Measurements from ENCODE around the gene TOR2A. TPM values are rescaled to one million over a fixed set of nuclear protein-coding genes. Genes with fewer than 3 reads are reported as not detected.
"Not testable (repeated sequence)": the region's sequence is repeated elsewhere in the genome, so short reads cannot be mapped to it uniquely, and the experiment has no call there.

TOR2A gene
- total RNA-seq (3.7 TPM), polyA plus RNA-seq (ENCODE audit: insufficient read depth in 1 of 8, insufficient read length in 8 of 8, low replicate concordance in 1 of 8) (10 to 100 TPM in 2 of 8 donors, 1 to 10 TPM in 6; 8.7 to 10.0 (median 9.2) TPM)
- long read RNA-seq, donor 1, result 0 reads
- long read RNA-seq, donor 2, result 0 reads
- long read RNA-seq, donor 3, partial matches to known transcripts, result 0 of 2 reads
- long read RNA-seq, donor 3, other reads (novel, unspliced or antisense), result 0 of 2 reads
- long read RNA-seq, donor 4, partial matches to known transcripts, result 0 of 1 reads
- long read RNA-seq, donor 4, other reads (novel, unspliced or antisense), result 0 of 1 reads
- long read RNA-seq, donor 5, transcript TOR2A-203 (5 exons, 1,523 nt), result major isoform, 6 of 14 reads
- long read RNA-seq, donor 5, partial matches to known transcripts, result 0 of 14 reads
- long read RNA-seq, donor 5, other reads (novel, unspliced or antisense), result 0 of 14 reads
- long read RNA-seq, donor 6, transcript TOR2A-203 (5 exons, 1,523 nt), result major isoform, 5 of 5 reads
- long read RNA-seq, donor 6, partial matches to known transcripts, result 0 of 5 reads
- long read RNA-seq, donor 6, other reads (novel, unspliced or antisense), result 0 of 5 reads
- long read RNA-seq, donor 7, partial matches to known transcripts, result 0 of 4 reads
- long read RNA-seq, donor 7, other reads (novel, unspliced or antisense), result 0 of 4 reads
- long read RNA-seq, donor 8, partial matches to known transcripts, result 0 of 2 reads
- long read RNA-seq, donor 8, other reads (novel, unspliced or antisense), result 0 of 2 reads
- long read RNA-seq, donor 9, partial matches to known transcripts, result 0 of 1 reads
- long read RNA-seq, donor 9, other reads (novel, unspliced or antisense), result 0 of 1 reads
- long read RNA-seq, donor 10, partial matches to known transcripts, result 0 of 2 reads
- long read RNA-seq, donor 10, other reads (novel, unspliced or antisense), result 0 of 2 reads
- long read RNA-seq, donor 11, partial matches to known transcripts, result 0 of 1 reads
- long read RNA-seq, donor 11, other reads (novel, unspliced or antisense), result 0 of 1 reads

DNA sequence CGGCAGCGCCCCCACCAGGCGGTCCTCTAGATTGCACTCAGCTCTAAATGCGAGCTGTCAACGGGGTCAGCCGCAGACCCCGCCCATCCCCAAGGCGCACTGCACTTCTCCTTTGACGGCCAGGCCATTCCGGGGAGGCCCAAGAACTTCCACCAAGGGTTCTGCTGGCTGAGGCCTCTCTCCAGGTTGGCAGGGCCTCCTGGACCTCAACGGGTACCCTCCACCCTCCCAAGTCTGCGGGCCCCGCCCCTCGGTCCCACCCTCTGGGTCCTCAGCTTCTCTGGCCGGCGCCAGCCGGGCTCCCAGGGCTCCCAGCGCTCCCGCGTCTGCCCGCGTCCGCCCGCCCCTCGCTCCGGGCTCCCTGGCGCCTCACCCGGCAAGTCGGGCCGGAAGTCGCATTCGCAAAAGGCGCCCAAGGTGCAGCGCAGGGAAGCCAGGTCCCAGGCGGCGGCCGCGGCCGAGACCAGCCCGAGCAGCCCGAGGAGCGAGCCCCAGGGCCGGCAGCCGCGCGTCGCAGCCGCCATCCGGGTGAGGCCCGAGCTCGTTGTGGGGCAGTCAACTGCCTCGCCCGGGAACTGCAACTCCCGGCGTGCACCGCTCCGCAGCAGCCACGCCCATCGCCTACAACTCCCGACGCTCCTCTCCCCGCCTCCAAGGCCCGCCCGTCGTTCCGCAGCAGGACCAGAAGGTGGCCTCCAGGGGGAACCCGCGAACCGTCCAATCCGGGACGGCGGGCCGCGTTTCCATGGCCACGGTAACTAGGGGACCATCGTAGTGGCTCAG lies at the start of gene TOR2A:
Gene TOR2A (minus strand): TSS at position 548 of the 783 bp plus-strand sequence. CDS start 24 bp downstream, at position 524.
- WGBS (ENCODE audit: insufficient coverage), result under 1% methylated on average over 76 of the region's 76 CpGs
- Histone ChIP-seq H3K27me3 (ENCODE audit: control insufficient read depth, insufficient read depth, low read length) (no peaks in the 10 kb centered on the region), H3K4me1 (ENCODE audit: control insufficient read depth, insufficient read depth, low read length) (peaks cover 14% of the 10 kb centered on the region), H3K36me3 (ENCODE audit: control insufficient read depth, insufficient read depth, low read length) (peaks cover 41% of the 10 kb centered on the region), H3K4me3 (ENCODE audit: low read length) (peak within 1 kb of the TSS; percentile 71), H3K27ac (ENCODE audit: low read length) (peak within 1 kb of the TSS; percentile 94), H3K9me3 (replicated peaks; ENCODE audit: control insufficient read depth, low read depth, low read length) (no peaks in the 10 kb centered on the region)
- DNase-seq, result peak; percentile 99

DNA sequence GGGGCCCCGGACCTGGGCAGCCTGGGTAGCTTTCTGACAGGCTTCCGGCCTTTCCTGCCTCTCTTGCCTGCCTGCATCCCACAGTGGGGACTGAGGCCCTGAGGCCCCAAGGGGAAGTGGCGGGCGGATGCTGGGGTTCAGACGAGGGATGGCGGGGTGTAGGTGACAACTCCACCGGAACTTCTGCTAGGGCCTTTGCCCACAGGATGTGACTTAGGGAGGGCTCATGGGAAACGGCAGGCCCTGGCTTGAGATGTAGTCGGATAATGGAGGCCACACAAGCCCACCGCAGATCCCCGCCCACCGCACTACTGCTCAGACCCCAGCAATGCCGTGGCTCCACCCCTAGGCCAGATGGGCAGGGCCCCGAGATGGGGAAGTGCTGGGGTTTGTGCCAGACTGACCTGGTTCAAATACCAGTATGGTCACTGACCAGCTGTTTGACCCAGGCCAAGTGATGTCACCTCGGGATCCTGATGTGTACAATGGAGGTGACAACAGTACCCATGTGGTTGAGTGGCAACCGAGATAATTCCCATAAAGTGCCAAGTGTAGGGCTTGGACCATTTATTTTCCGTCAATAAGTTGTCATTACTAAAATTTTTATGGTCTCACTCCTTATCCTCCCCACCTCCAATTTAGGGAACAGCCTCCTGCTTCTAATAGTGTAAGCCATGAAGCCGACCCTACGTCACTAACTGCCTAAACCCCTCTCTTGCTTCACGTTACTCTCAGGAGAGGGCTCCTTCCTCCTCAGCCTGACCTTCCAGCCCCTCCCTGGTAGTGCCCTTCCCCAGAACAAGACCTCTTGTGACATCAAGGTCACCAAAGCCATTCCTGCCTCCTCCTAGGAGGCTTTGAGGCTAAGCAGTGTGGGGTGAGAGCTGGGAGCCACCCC lies 48.3 kb upstream of the TOR2A start:
- Histone ChIP-seq H3K4me1 (ENCODE audit: control insufficient read depth, insufficient read depth, low read length) (peaks cover 52% of the 10 kb centered on the region), H3K4me3 (ENCODE audit: low read length) (no peak overlapping the region), H3K9me3 (replicated peaks; ENCODE audit: control insufficient read depth, low read depth, low read length) (no peaks in the 10 kb centered on the region), H3K27me3 (ENCODE audit: control insufficient read depth, insufficient read depth, low read length) (no peaks in the 10 kb centered on the region), H3K27ac (ENCODE audit: low read length) (peak overlapping the region; percentile 77), H3K36me3 (ENCODE audit: control insufficient read depth, insufficient read depth, low read length) (peaks cover 15% of the 10 kb centered on the region)
- peak; percentile 39 for DNase-seq
- WGBS (ENCODE audit: insufficient coverage), result 65% methylated on average over 11 of the region's 20 CpGs

DNA sequence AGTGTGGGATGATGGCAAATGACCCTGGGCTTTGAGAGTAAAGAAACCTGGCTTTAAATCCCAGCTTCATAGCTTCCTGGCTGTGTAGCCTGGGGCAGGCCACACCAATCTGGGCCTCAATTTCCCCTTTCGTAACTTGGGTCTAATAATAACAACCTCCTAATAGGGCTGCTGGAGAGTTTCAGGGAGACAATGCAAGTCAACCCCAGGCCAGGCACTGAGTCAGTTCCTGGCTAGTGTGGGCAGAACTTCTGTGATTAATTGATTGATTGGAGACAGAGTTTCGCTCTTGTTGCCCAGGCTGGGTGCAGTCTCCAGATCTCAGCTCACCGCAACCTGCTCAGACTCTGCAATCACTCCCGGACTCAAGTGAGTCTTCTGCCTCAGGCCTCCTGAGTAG lies 46.7 kb upstream of the TOR2A start:
- H3K36me3 ChIP-seq (ENCODE audit: control insufficient read depth, insufficient read depth, low read length), result no peaks in the 10 kb centered on the region
- DNase-seq, result no peak
- H3K9me3 ChIP-seq (replicated peaks; ENCODE audit: control insufficient read depth, low read depth, low read length), result no peaks in the 10 kb centered on the region
- H3K27ac ChIP-seq (ENCODE audit: low read length), result no peak overlapping the region
- 100% methylated on average over 2 of the region's 4 CpGs for WGBS (ENCODE audit: insufficient coverage)
- H3K4me3 ChIP-seq (ENCODE audit: low read length), result no peak overlapping the region
- peaks cover 56% of the 10 kb centered on the region for H3K4me1 ChIP-seq (ENCODE audit: control insufficient read depth, insufficient read depth, low read length)
- H3K27me3 ChIP-seq (ENCODE audit: control insufficient read depth, insufficient read depth, low read length), result no peaks in the 10 kb centered on the region

DNA sequence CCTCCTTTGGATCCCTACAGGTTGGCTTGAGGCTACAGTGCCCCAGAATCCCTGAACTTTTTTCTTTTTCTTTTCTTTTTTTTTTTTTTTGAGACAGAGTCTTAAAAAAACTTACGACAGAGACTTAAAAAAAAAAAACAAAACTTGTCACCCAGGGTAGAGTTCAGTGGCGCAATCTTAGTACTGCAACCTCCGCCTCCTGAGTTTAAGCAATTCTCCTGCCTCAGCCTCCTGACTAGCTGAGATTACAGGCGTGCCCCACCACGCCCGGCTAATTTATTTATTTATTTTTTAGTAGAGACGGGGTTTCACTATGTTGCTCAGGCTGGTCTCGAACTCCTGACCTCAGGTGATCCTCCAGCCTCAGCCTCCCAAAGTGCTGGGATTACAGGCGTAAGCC lies 45.8 kb upstream of the TOR2A start:
- H3K27ac ChIP-seq (ENCODE audit: low read length); H3K36me3 ChIP-seq (ENCODE audit: control insufficient read depth, insufficient read depth, low read length); DNase-seq; H3K9me3 ChIP-seq (replicated peaks; ENCODE audit: control insufficient read depth, low read depth, low read length); H3K27me3 ChIP-seq (ENCODE audit: control insufficient read depth, insufficient read depth, low read length); H3K4me3 ChIP-seq (ENCODE audit: low read length): not testable (repeated sequence)
- WGBS (ENCODE audit: insufficient coverage), result 89% methylated on average over 3 of the region's 9 CpGs
- peaks cover 60% of the 10 kb centered on the region for H3K4me1 ChIP-seq (ENCODE audit: control insufficient read depth, insufficient read depth, low read length)

DNA sequence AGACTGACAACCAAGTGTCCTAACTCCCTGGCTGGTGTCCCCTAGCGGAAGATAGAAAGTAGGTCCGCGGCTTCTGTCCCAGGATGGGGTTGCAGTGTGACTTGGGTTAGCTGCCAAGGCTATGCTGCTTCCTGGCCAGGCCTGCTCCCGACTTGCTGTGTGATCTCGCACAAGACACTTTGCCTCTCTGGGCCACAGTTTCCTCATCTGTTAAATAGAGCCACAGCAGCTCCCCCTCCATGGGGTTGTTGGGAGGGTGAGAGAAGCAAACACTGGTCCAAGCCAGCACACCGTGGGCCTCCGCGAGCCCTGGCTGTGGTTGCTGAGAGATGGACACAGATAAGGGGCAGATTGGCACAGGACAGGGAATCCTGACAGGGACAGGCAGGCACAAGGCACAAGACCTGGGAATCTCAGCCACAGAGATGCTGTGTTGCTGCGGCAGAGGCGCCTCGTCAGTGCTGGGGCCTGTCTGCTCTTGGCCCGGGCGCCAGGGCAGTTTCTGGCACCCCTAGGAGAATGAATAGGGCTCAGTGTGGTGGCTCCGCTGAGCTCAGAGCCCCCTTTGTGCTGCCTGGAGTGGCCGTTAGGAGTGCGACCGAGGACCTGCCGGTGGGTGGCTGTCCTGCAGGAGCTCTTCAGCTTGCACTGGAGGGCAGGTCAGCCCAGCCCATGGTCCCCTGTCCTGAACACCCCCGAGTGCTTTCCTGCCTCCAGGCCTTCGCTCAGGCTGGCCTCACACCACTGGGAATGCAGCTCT lies 45.2 kb upstream of the TOR2A start:
- 78% methylated on average over 15 of the region's 20 CpGs for WGBS (ENCODE audit: insufficient coverage)
- no peak overlapping the region for H3K27ac ChIP-seq (ENCODE audit: low read length)

DNA sequence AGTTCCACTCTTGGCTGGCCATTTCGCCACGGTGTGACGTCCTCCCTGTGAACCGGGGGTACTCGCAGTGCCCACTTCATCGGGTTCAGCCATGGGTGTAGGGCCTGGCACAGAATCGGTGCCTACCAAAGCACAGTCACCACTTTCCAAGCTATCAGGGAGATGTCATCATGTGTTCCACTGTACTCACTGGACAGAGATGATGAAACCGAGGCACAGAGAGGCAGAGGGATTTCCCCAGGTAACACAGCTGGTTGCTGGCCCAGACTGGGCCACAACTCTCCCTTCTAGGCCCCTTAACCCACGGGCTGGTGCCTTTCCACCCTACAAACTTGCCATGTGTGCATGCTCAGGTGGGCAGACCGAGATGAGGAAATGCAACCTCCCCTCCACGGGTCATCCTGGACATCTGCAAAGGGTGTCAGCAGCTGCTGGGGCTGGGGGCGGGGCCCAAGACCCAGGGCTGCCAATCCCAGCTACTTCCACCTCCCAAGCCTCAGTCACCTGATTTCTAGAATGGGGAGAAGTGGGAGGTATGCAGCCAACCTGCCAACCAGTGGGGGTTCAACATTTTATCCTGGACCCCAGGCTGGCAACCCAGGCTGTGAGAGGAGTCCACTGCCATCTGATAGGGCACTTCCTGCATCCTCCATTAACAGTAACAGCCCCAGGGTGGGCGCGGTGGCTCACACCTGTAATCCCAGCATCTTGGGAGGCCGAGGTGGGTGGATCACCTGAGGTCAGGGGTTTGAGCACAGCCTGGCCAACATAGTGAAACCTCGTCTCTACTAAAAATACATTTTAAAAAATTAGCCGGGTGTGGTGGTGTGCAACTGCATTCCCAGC lies 44.3 kb upstream of the TOR2A start:
- H3K27ac ChIP-seq (ENCODE audit: low read length), result peak overlapping the region; percentile 87

More for the DNA sequence above, 45.2 kb upstream of the TOR2A start:
- H3K4me1 ChIP-seq (ENCODE audit: control insufficient read depth, insufficient read depth, low read length), result peaks cover 60% of the 10 kb centered on the region
- no peaks in the 10 kb centered on the region for H3K27me3 ChIP-seq (ENCODE audit: control insufficient read depth, insufficient read depth, low read length)
- no peaks in the 10 kb centered on the region for H3K9me3 ChIP-seq (replicated peaks; ENCODE audit: control insufficient read depth, low read depth, low read length)
- no peak for DNase-seq
- no peaks in the 10 kb centered on the region for H3K36me3 ChIP-seq (ENCODE audit: control insufficient read depth, insufficient read depth, low read length)
- no peak overlapping the region for H3K4me3 ChIP-seq (ENCODE audit: low read length)

DNA sequence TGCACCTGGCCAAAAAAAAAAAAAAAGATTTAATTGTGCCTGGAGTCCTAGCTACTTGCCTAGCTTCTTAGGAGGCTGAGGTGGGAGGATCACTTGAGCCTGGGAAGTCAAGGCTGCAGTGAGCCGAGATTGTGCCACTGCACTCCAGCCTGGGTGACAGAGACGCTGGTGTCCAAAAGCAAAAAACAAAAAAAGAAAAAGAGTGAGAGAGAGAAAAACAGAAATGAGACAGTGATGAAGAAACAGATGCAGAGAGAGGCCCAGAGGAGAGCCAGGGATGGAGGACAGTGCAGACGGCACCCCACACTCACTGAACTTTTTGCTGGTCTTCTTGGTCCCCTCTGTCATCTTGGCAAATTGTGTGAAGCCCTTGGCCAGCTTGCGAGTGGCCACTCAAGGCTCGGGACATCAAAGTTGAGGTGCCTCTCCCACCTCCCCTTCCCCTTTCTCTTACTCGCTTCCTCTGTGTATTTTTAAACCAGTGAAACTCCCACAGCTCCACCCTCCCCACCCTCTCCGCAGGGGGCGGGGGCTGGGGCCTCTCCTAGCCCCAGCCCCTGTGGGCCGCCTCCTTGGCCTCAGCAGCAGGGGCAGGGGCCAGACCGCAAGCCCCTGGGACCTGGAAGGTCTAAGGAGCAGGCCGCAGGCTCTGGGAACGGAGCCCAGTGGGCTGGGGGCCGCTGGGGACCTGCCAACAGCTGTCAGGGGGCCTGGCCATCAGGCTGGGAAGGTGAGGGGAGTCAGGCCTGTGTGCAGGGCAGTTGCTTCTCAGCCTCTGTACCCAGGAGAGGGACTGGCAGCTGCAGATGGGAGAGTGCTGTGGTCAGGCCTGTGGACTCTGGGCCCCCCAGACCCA lies 43.4 kb upstream of the TOR2A start, which contains the start of gene SH2D3C:
Gene SH2D3C (minus strand): TSS at position 387 of the 856 bp plus-strand sequence. CDS start 39 bp downstream, at position 348.
- WGBS (ENCODE audit: insufficient coverage), result 17% methylated on average over 11 of the region's 13 CpGs
- H3K4me1 ChIP-seq (ENCODE audit: control insufficient read depth, insufficient read depth, low read length), result peaks cover 49% of the 10 kb centered on the region
- no peaks in the 10 kb centered on the region for H3K9me3 ChIP-seq (replicated peaks; ENCODE audit: control insufficient read depth, low read depth, low read length)
- H3K4me3 ChIP-seq (ENCODE audit: low read length), result peak within 1 kb of the TSS; percentile 38
- H3K27me3 ChIP-seq (ENCODE audit: control insufficient read depth, insufficient read depth, low read length), result no peaks in the 10 kb centered on the region
- peak; percentile 70 for DNase-seq
- H3K27ac ChIP-seq (ENCODE audit: low read length), result peak within 1 kb of the TSS; percentile 87
- peaks cover 5% of the 10 kb centered on the region for H3K36me3 ChIP-seq (ENCODE audit: control insufficient read depth, insufficient read depth, low read length)

More for the DNA sequence above, 44.3 kb upstream of the TOR2A start:
- H3K4me1 ChIP-seq (ENCODE audit: control insufficient read depth, insufficient read depth, low read length), result peaks cover 55% of the 10 kb centered on the region
- WGBS (ENCODE audit: insufficient coverage), result 56% methylated on average over 8 of the region's 17 CpGs
- H3K9me3 ChIP-seq (replicated peaks; ENCODE audit: control insufficient read depth, low read depth, low read length), result no peaks in the 10 kb centered on the region
- H3K4me3 ChIP-seq (ENCODE audit: low read length), result no peak overlapping the region
- DNase-seq, result peak; percentile 43
- no peaks in the 10 kb centered on the region for H3K27me3 ChIP-seq (ENCODE audit: control insufficient read depth, insufficient read depth, low read length)
- H3K36me3 ChIP-seq (ENCODE audit: control insufficient read depth, insufficient read depth, low read length), result no peaks in the 10 kb centered on the region

Measured in muscle of leg (tissue), 16 donors.